Measurements from ENCODE around the gene FBXO9. TPM values are rescaled to one million over a fixed set of nuclear protein-coding genes. Genes with fewer than 3 reads are reported as not detected.

Gene FBXO9
- total RNA-seq, 5 donors from 2014 or later (not counting 1 experiment from before 2014, with no cell fraction given), result 78.3 to 106 (median 100) TPM

DNA sequence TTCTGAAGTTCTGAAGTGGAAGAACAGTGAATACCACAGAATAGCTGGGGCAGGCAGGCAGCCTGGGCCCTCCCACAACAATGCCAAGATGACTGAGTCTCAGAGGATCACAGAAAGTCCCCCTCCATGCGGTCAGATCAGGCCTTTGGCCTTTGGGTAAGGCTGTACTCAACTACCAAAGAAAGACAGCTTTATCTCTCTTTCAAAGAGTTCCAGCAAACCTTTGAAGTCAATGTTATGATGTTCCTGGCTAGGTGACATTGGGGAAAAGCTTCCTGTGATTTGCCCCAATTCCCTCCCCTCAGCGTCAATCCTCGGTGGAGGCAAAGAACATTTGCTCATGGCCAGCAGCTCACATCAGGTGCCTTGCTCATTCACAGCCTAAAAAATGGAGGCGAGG, 10.7 kb upstream of the FBXO9 start:
- Mint-ChIP-seq H3K4me3 (no peak overlapping the region), H3K9me3 (peaks cover 0 to 4% (median 0%) of the 10 kb centered on the region in 3 donors), H3K27me3 (no peaks in the 10 kb centered on the region), H3K4me1 (peaks cover 42 to 44% (median 44%) of the 10 kb centered on the region in 3 donors), H3K36me3 (peaks cover 22% of the 10 kb centered on the region), H3K27ac (no peak overlapping the region)
- H3K27ac ChIP-seq (ENCODE audit: low read length), result no peak overlapping the region
- H3K36me3 ChIP-seq (ENCODE audit: control insufficient read depth in 2 of 2, extremely low read depth in 1 of 2, insufficient read depth in 1 of 2, low read length in 1 of 2), result peaks cover 4 to 5% of the 10 kb centered on the region in 2 donors
- no peak for DNase-seq
- no CpG with 5 or more reads among the region's 4 CpGs for WGBS (ENCODE audit: insufficient coverage)
- CTCF ChIA-PET, result interaction anchor here in 1 of 2 donors (0.5 kb wide), 1 partner anchor 671 kb away, joined by 5 read pairs; no protein-coding TSS in a partner anchor
- no peaks in the 10 kb centered on the region for H3K27me3 ChIP-seq (replicated peaks in 1 of 2; ENCODE audit: control insufficient read depth in 2 of 2, extremely low read depth in 1 of 2, insufficient read depth in 2 of 2, low read length in 1 of 2)
- H3K4me3 ChIP-seq (ENCODE audit: control insufficient read depth in 1 of 2, extremely low read depth in 1 of 2, low read length in 1 of 2), result no peak overlapping the region
- ATAC-seq (replicated peaks in 1 of 4), result no peak
- POLR2A ChIA-PET, result interaction anchor here in 1 of 2 donors (0.5 kb wide), 1 partner anchor 800 kb away, joined by 3 read pairs; no protein-coding TSS in a partner anchor
- peaks cover 7 to 22% of the 10 kb centered on the region in 2 experiments for H3K4me1 ChIP-seq (ENCODE audit: control insufficient read depth in 1 of 2, extremely low read depth in 1 of 2, insufficient read depth in 2 of 2, low read length in 2 of 2)
- no peaks in the 10 kb centered on the region for H3K9me3 ChIP-seq

DNA sequence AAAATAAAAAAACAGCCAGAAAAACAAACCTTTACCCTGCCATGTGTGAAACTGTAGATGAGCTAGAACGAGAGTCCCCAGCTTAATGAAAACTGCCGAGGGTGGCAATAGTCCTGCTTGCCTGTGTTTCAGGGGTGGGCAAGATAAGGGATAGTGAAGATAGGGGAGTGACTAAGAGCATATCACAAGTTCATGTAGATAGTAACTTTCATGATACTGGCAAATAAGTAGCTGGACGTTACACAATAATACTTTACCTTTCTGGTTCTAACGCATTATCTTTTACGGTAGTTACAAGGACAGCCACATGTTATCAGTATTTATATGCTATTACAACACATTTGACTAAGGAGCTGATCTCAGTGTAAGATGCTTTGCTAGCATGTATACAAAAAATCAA, 9.3 kb upstream of the FBXO9 start:
- Histone ChIP-seq H3K9me3 (no peaks in the 10 kb centered on the region), H3K4me1 (ENCODE audit: control insufficient read depth in 1 of 2, extremely low read depth in 1 of 2, insufficient read depth in 2 of 2, low read length in 2 of 2) (peaks cover 14 to 34% of the 10 kb centered on the region in 2 experiments), H3K27me3 (replicated peaks in 1 of 2; ENCODE audit: control insufficient read depth in 2 of 2, extremely low read depth in 1 of 2, insufficient read depth in 2 of 2, low read length in 1 of 2) (no peaks in the 10 kb centered on the region), H3K36me3 (ENCODE audit: control insufficient read depth in 2 of 2, extremely low read depth in 1 of 2, insufficient read depth in 1 of 2, low read length in 1 of 2) (peaks cover 4 to 5% of the 10 kb centered on the region in 2 donors), H3K4me3 (ENCODE audit: control insufficient read depth in 1 of 2, extremely low read depth in 1 of 2, low read length in 1 of 2) (no peak overlapping the region), H3K27ac (ENCODE audit: low read length) (no peak overlapping the region)
- 80% methylated on average over 2 of the region's 5 CpGs for WGBS (ENCODE audit: insufficient coverage)
- Mint-ChIP-seq H3K4me3 (no peak overlapping the region), H3K9me3 (peaks cover 0 to 4% (median 0%) of the 10 kb centered on the region in 3 donors), H3K27me3 (no peaks in the 10 kb centered on the region), H3K36me3 (peaks cover 22% of the 10 kb centered on the region), H3K4me1 (peaks cover 54% of the 10 kb centered on the region in 3 donors), H3K27ac (no peak overlapping the region)
- no peak for DNase-seq
- ChIA-PET POLR2A (no interaction called here), CTCF (no interaction called here)
- no peak for ATAC-seq (replicated peaks in 1 of 4)

GRCh38 chr6:53056273-53056672, 8.9 kb upstream of the FBXO9 start:
- CTCF ChIA-PET, result no interaction called here
- Histone ChIP-seq H3K4me3 (ENCODE audit: control insufficient read depth in 1 of 2, extremely low read depth in 1 of 2, low read length in 1 of 2) (no peak overlapping the region), H3K27ac (ENCODE audit: low read length) (no peak overlapping the region), H3K36me3 (ENCODE audit: control insufficient read depth in 2 of 2, extremely low read depth in 1 of 2, insufficient read depth in 1 of 2, low read length in 1 of 2) (peaks cover 3 to 4% of the 10 kb centered on the region in 2 donors), H3K9me3 (no peaks in the 10 kb centered on the region), H3K27me3 (replicated peaks in 1 of 2; ENCODE audit: control insufficient read depth in 2 of 2, extremely low read depth in 1 of 2, insufficient read depth in 2 of 2, low read length in 1 of 2) (no peaks in the 10 kb centered on the region), H3K4me1 (ENCODE audit: control insufficient read depth in 1 of 2, extremely low read depth in 1 of 2, insufficient read depth in 2 of 2, low read length in 2 of 2) (peaks cover 14 to 35% of the 10 kb centered on the region in 2 experiments)
- ATAC-seq (replicated peaks in 1 of 4), result no peak
- Mint-ChIP-seq H3K27me3 (no peaks in the 10 kb centered on the region), H3K4me3 (no peak overlapping the region), H3K4me1 (peaks cover 55 to 58% (median 56%) of the 10 kb centered on the region in 3 donors), H3K9me3 (peaks cover 0 to 4% (median 0%) of the 10 kb centered on the region in 3 donors), H3K36me3 (peaks cover 22% of the 10 kb centered on the region), H3K27ac (no peak overlapping the region)
- WGBS (ENCODE audit: insufficient coverage), result 57% methylated on average over 1 of the region's 3 CpGs
- POLR2A ChIA-PET, result interaction anchor here in 1 of 2 donors (0.7 kb wide), 1 partner anchor 14 kb away, joined by 3 read pairs; no protein-coding TSS in a partner anchor
- no peak for DNase-seq

- ATAC-seq (replicated peaks in 1 of 4) (peak in 1 of 4 experiments; percentile 36), DNase-seq (peak in 3 of 35 experiments; percentile 11 to 24 (median 12))
- Histone ChIP-seq H3K4me3 (ENCODE audit: control insufficient read depth in 1 of 2, extremely low read depth in 1 of 2, low read length in 1 of 2) (no peak overlapping the region), H3K27ac (ENCODE audit: low read length) (no peak overlapping the region), H3K4me1 (ENCODE audit: control insufficient read depth in 1 of 2, extremely low read depth in 1 of 2, insufficient read depth in 2 of 2, low read length in 2 of 2) (peaks cover 16 to 44% of the 10 kb centered on the region in 2 experiments), H3K36me3 (ENCODE audit: control insufficient read depth in 2 of 2, extremely low read depth in 1 of 2, insufficient read depth in 1 of 2, low read length in 1 of 2) (peaks cover 0 to 3% of the 10 kb centered on the region in 2 donors), H3K27me3 (replicated peaks in 1 of 2; ENCODE audit: control insufficient read depth in 2 of 2, extremely low read depth in 1 of 2, insufficient read depth in 2 of 2, low read length in 1 of 2) (no peaks in the 10 kb centered on the region), H3K9me3 (no peaks in the 10 kb centered on the region)
- peaks cover 11% of the 10 kb centered on the region for H3K36me3 Mint-ChIP-seq
- peaks cover 63 to 69% (median 67%) of the 10 kb centered on the region in 3 donors for H3K4me1 Mint-ChIP-seq
- WGBS (ENCODE audit: insufficient coverage), result 83% methylated on average over 2 of the region's 4 CpGs
- peak overlapping the region in 1 of 3 donors; percentile 94 for H3K4me3 Mint-ChIP-seq
- H3K27ac Mint-ChIP-seq, result peak overlapping the region; percentile 60 to 74
- POLR2A ChIA-PET, result interaction anchor here in 1 of 2 donors (0.6 kb wide), 1 partner anchor 488 kb away, joined by 3 read pairs; no protein-coding TSS in a partner anchor
- H3K27me3 Mint-ChIP-seq, result no peaks in the 10 kb centered on the region
- CTCF ChIA-PET, result interaction anchor here in 1 of 2 donors (1.5 kb wide), 1 partner anchor 63 kb away, joined by 4 read pairs; the partner anchor contains the start of gene GSTA4
- H3K9me3 Mint-ChIP-seq, result no peaks in the 10 kb centered on the region
Observed at GRCh38 chr6:53058388-53059195, 6.6 kb upstream of the FBXO9 start.

DNA sequence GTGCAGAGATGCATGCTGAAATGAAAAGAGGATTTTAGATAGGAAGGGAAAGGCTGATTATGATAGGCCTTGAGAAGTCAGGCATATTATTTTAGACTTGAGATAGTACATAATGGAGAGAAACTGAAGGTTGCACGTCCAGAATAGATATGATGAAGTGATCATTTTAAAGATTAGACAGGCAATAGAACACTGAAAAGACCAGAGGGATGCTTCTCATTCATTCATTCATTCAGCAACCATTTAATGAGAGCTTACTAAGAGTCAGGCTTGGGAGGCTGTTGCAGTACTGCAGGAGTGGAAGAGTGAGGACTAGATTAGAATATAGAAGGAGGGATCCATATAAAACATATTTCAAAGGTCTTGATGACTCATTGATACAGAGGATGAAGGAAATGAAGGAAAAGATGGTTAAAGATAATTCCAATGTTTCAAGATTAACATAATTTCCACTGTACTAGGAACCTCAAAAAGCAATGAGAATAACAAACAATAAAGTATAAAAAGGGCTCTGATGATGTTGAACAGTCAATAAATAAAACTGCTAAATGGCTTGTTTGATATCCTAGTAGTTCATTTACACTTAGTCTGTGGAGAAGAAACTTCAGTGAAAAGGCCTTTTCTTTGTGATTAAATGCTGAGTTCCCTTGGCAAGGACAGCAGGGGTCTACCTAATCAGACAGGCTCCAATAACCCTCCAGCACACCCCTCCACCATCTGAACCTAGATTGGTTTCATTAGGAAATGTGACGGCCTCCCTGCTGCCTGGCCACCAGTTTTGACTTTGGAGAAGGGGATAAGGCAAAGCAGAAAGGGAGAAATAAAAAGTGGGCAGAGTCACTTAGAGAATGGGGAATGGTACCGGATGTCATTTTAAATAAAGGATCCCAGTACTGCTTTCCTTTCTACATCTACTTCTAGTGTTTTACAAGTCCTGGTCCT, 5.3 kb upstream of the FBXO9 start:
- Histone ChIP-seq H3K4me3 (ENCODE audit: control insufficient read depth in 1 of 2, extremely low read depth in 1 of 2, low read length in 1 of 2) (no peak overlapping the region), H3K27me3 (replicated peaks in 1 of 2; ENCODE audit: control insufficient read depth in 2 of 2, extremely low read depth in 1 of 2, insufficient read depth in 2 of 2, low read length in 1 of 2) (no peaks in the 10 kb centered on the region), H3K9me3 (no peaks in the 10 kb centered on the region), H3K36me3 (ENCODE audit: control insufficient read depth in 2 of 2, extremely low read depth in 1 of 2, insufficient read depth in 1 of 2, low read length in 1 of 2) (peaks cover 0 to 3% of the 10 kb centered on the region in 2 donors), H3K27ac (ENCODE audit: low read length) (no peak overlapping the region), H3K4me1 (ENCODE audit: control insufficient read depth in 1 of 2, extremely low read depth in 1 of 2, insufficient read depth in 2 of 2, low read length in 2 of 2) (peaks cover 28 to 44% of the 10 kb centered on the region in 2 experiments)
- Mint-ChIP-seq H3K9me3 (no peaks in the 10 kb centered on the region), H3K27ac (peak overlapping the region; percentile 36 to 92), H3K4me3 (peak overlapping the region; percentile 93 to 94 (median 93)), H3K27me3 (no peaks in the 10 kb centered on the region), H3K4me1 (peaks cover 69 to 71% (median 71%) of the 10 kb centered on the region in 3 donors), H3K36me3 (peaks cover 3% of the 10 kb centered on the region)
- POLR2A ChIA-PET, result interaction anchor here in 1 of 2 donors (0.6 kb wide), 1 partner anchor 122 kb away, joined by 6 read pairs; no protein-coding TSS in a partner anchor
- ATAC-seq (replicated peaks in 1 of 4), result no peak
- CTCF ChIA-PET, result interaction anchor here (0.6 to 1.5 kb wide), 2 partner anchors 65 to 665 kb away, joined by 4 to 6 read pairs; partner anchors contain the start of gene GSTA4 (in 1 of the 2)
- WGBS (ENCODE audit: insufficient coverage), result no CpG with 5 or more reads among the region's 3 CpGs
- DNase-seq, result no peak

DNA sequence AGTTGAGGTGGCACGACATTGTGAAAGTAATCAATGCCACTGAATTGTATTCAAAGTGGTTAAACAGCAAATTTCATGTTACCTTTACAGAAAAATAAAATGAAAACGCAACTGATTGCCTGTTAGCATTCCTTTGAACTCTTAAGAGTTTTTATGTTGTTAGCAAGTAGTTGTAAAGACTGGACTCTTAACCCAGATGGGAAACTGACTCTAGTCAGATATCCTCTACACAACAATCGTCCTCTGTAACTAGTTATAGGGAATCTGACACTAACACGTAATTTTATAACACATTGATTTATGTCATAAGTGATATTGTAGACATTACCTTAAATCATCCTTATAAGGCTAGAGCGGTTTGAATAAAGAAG, 3.0 kb upstream of the FBXO9 start:
- H3K4me3 ChIP-seq (ENCODE audit: control insufficient read depth in 1 of 2, extremely low read depth in 1 of 2, low read length in 1 of 2), result peak overlapping the region; percentile 76 to 90
- H3K27me3 Mint-ChIP-seq, result no peaks in the 10 kb centered on the region
- H3K36me3 Mint-ChIP-seq, result no peaks in the 10 kb centered on the region
- peak overlapping the region; percentile 56 for H3K27ac ChIP-seq (ENCODE audit: low read length)
- H3K4me1 ChIP-seq (ENCODE audit: control insufficient read depth in 1 of 2, extremely low read depth in 1 of 2, insufficient read depth in 2 of 2, low read length in 2 of 2), result peaks cover 37 to 54% of the 10 kb centered on the region in 2 experiments
- DNase-seq (no peak), ATAC-seq (replicated peaks in 1 of 4) (no peak)
- H3K4me3 Mint-ChIP-seq, result peak overlapping the region; percentile 93 to 94 (median 93)
- peaks cover 70 to 72% (median 70%) of the 10 kb centered on the region in 3 donors for H3K4me1 Mint-ChIP-seq
- ChIA-PET POLR2A (no interaction called here), CTCF (no interaction called here)
- no peaks in the 10 kb centered on the region for H3K9me3 ChIP-seq
- H3K9me3 Mint-ChIP-seq, result no peaks in the 10 kb centered on the region
- peak overlapping the region; percentile 90 to 92 for H3K27ac Mint-ChIP-seq
- no peaks in the 10 kb centered on the region for H3K36me3 ChIP-seq (ENCODE audit: control insufficient read depth in 2 of 2, extremely low read depth in 1 of 2, insufficient read depth in 1 of 2, low read length in 1 of 2)
- WGBS (ENCODE audit: insufficient coverage), result 0% methylated on average over 1 of the region's 5 CpGs
- H3K27me3 ChIP-seq (replicated peaks in 1 of 2; ENCODE audit: control insufficient read depth in 2 of 2, extremely low read depth in 1 of 2, insufficient read depth in 2 of 2, low read length in 1 of 2), result no peaks in the 10 kb centered on the region

Data from T-cell (primary cell).